Activated CD4-positive, CD25-positive, alpha-beta regulatory T cell treated with anti-CD3 and anti-CD28 coated beads, Interleukin-2, amount 50 U/mL, for 24 hours (primary cell): ENCODE data around the gene RIMS3.
"Not testable (repeated sequence)": the region's sequence is repeated elsewhere in the genome, so short reads cannot be mapped to it uniquely, and the experiment has no call there.

Experiments used
- ATAC-seq, 2 donors: fragments of 150-1000 bp; cut with Tn5 transposase; one replicate each; pipeline ENCODE4 v1.10.0; 2021; ENCODE audit warnings: mild to moderate bottlenecking in 1 of 2, moderate library complexity in 1 of 2

Gene RIMS3

GRCh38 chr1:40588586-40588985 lies 76.9 kb downstream of the RIMS3 start:
- no peak for ATAC-seq

- ATAC-seq, result peak in 1 of 2 donors; percentile 17
These were observed 81.5 kb downstream of the RIMS3 start for GRCh38 chr1:40583980-40584379.

- ATAC-seq, result no peak
These were observed 83.4 kb downstream of the RIMS3 start for GRCh38 chr1:40582116-40582515.

GRCh38 chr1:40575336-40575735 lies 90.1 kb downstream of the RIMS3 start:
- no peak for ATAC-seq

GRCh38 chr1:40574805-40575204 lies 90.7 kb downstream of the RIMS3 start:
- not testable (repeated sequence) for ATAC-seq
